H1 (cell line): ENCODE results near the gene NRXN3.

Experiments used
- ATF2 ChIP-seq: IDR thresholded peaks from 2 replicates; pipeline ENCODE4 v1.6.1; 2012; ENCODE audit warnings: low read length, inconsistent platforms
- CBX5 ChIP-seq: fragments of 300-800, 300-1000 bp; sonication (generic); IDR thresholded peaks from 2 replicates; pipeline ENCODE4 v1.7.1; 2016; ENCODE audit warnings: antibody characterized with exemption, low read length, low read depth
- CTCF ChIP-seq, 3 experiments: IDR thresholded peaks; 1 replicate in 2 of 3; 2 replicates in 1 of 3; pipeline versions ENCODE4 v1.5.1 to v1.6.1; 2011; ENCODE audit warnings: low read length in 3 of 3, mild to moderate bottlenecking in 3 of 3, inconsistent platforms in 2 of 3, low read depth in 1 of 3, moderate library complexity in 1 of 3; ENCODE audit not compliant: insufficient read depth in 1 of 3; ENCODE audit errors: control extremely low read depth in 1 of 3
- GABPA ChIP-seq: IDR thresholded peaks from 2 replicates; pipeline ENCODE4 v1.6.1; 2011; ENCODE audit warnings: mild to moderate bottlenecking, low read length, moderate library complexity, borderline replicate concordance; ENCODE audit not compliant: insufficient read depth
- POLR2A ChIP-seq, 2 experiments: IDR thresholded peaks; 1 replicate in 1 of 2; 2 replicates in 1 of 2; pipeline ENCODE4 v1.6.1; 2011; ENCODE audit warnings: low read depth in 2 of 2, low read length in 2 of 2, mild to moderate bottlenecking in 2 of 2; ENCODE audit errors: control extremely low read depth in 1 of 2
- SP2 ChIP-seq: IDR thresholded peaks from 2 replicates; pipeline ENCODE4 v1.6.1; 2012; ENCODE audit warnings: mild to moderate bottlenecking, low read length, inconsistent platforms

- TF ChIP-seq POLR2A (IDR thresholded peaks at IDR 0.05; ENCODE audit: control extremely low read depth in 1 of 2, low read depth in 2 of 2, low read length in 2 of 2) (no peak), GABPA (no peak), CBX5 (no peak), SP2 (no peak), CTCF (IDR thresholded peaks at IDR 0.05; ENCODE audit: control extremely low read depth in 1 of 3, insufficient read depth in 1 of 3, low read depth in 1 of 3, low read length in 3 of 3) (no peak), ATF2 (no peak)
Observed at GRCh38 chr14:79279645-79280597, 1109.7 kb downstream of the NRXN3 start.
